ENCODE data around the gene NHERF1. TPM values are rescaled to one million over a fixed set of nuclear protein-coding genes. Genes with fewer than 3 reads are reported as not detected.
A peak's percentile ranks its signal among the peaks of the same experiment; 100 is the strongest.

The NHERF1 gene
- total and polyA plus RNA-seq, 2 of the 13 experiments (the other 11 are each of a cell fraction or from before 2014, with no cell fraction given): 169 to 269 TPM

- TF ChIP-seq PHF8 (CRISPR knock-in tag; IDR thresholded peaks at IDR 0.05) (peak; percentile 2; the same call in 1 of the 2 replicates), POLR2AphosphoS5 (IDR thresholded peaks at IDR 0.05; ENCODE audit: low read depth, low read length) (no peak), CBFB (CRISPR knock-in tag; IDR thresholded peaks at IDR 0.05) (0 out of 2 replicates have a peak, but pooled peaks have one; percentile 6), ZNF546 (CRISPR knock-in tag; conservative IDR thresholded peaks at IDR 0.05) (peak; percentile 73; the same call in 1 of the 2 replicates), CCDC6 (CRISPR knock-in tag; IDR thresholded peaks at IDR 0.05) (no peak), ZNF234 (CRISPR knock-in tag; conservative IDR thresholded peaks at IDR 0.05) (0 out of 2 replicates have a peak, but pooled peaks have one; percentile 38), ZNF776 (CRISPR knock-in tag; IDR thresholded peaks at IDR 0.05) (no peak; the same call in 1 of the 2 replicates), PCBP1 (IDR thresholded peaks at IDR 0.05; ENCODE audit: borderline replicate concordance, low read depth, low read length) (no peak), ZNF883 (CRISPR knock-in tag; IDR thresholded peaks at IDR 0.05; ENCODE audit: not compliant biosample characterization) (peak; percentile 5), IRX3 (CRISPR knock-in tag; IDR thresholded peaks at IDR 0.05; ENCODE audit: borderline replicate concordance, low read depth) (0 out of 2 replicates have a peak, but pooled peaks have one; percentile 4), ZNF607 (CRISPR knock-in tag; IDR thresholded peaks at IDR 0.05; ENCODE audit: borderline replicate concordance) (0 out of 2 replicates have a peak, but pooled peaks have one; percentile 43), ZNF33A (CRISPR knock-in tag; IDR thresholded peaks at IDR 0.05; ENCODE audit: borderline replicate concordance) (no peak), ELF4 (CRISPR knock-in tag; IDR thresholded peaks at IDR 0.05; ENCODE audit: borderline replicate concordance) (0 out of 2 replicates have a peak, but pooled peaks have one; percentile 22), SMAD9 (CRISPR knock-in tag; IDR thresholded peaks at IDR 0.05) (no peak)
- TF ChIP-seq, protein P1, sequence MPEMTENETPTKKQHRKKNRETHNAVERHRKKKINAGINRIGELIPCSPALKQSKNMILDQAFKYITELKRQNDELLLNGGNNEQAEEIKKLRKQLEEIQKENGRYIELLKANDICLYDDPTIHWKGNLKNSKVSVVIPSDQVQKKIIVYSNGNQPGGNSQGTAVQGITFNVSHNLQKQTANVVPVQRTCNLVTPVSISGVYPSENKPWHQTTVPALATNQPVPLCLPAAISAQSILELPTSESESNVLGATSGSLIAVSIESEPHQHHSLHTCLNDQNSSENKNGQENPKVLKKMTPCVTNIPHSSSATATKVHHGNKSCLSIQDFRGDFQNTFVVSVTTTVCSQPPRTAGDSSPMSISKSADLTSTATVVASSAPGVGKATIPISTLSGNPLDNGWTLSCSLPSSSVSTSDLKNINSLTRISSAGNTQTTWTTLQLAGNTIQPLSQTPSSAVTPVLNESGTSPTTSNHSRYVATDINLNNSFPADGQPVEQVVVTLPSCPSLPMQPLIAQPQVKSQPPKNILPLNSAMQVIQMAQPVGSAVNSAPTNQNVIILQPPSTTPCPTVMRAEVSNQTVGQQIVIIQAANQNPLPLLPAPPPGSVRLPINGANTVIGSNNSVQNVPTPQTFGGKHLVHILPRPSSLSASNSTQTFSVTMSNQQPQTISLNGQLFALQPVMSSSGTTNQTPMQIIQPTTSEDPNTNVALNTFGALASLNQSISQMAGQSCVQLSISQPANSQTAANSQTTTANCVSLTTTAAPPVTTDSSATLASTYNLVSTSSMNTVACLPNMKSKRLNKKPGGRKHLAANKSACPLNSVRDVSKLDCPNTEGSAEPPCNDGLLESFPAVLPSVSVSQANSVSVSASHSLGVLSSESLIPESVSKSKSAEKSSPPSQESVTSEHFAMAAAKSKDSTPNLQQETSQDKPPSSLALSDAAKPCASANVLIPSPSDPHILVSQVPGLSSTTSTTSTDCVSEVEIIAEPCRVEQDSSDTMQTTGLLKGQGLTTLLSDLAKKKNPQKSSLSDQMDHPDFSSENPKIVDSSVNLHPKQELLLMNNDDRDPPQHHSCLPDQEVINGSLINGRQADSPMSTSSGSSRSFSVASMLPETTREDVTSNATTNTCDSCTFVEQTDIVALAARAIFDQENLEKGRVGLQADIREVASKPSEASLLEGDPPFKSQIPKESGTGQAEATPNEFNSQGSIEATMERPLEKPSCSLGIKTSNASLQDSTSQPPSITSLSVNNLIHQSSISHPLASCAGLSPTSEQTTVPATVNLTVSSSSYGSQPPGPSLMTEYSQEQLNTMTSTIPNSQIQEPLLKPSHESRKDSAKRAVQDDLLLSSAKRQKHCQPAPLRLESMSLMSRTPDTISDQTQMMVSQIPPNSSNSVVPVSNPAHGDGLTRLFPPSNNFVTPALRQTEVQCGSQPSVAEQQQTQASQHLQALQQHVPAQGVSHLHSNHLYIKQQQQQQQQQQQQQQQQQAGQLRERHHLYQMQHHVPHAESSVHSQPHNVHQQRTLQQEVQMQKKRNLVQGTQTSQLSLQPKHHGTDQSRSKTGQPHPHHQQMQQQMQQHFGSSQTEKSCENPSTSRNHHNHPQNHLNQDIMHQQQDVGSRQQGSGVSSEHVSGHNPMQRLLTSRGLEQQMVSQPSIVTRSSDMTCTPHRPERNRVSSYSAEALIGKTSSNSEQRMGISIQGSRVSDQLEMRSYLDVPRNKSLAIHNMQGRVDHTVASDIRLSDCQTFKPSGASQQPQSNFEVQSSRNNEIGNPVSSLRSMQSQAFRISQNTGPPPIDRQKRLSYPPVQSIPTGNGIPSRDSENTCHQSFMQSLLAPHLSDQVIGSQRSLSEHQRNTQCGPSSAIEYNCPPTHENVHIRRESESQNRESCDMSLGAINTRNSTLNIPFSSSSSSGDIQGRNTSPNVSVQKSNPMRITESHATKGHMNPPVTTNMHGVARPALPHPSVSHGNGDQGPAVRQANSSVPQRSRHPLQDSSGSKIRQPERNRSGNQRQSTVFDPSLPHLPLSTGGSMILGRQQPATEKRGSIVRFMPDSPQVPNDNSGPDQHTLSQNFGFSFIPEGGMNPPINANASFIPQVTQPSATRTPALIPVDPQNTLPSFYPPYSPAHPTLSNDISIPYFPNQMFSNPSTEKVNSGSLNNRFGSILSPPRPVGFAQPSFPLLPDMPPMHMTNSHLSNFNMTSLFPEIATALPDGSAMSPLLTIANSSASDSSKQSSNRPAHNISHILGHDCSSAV (CRISPR knock-in tag; IDR thresholded peaks at IDR 0.05; ENCODE audit: borderline replicate concordance): 0 out of 2 replicates have a peak, but pooled peaks have one; percentile 25
- TF ChIP-seq, protein P2, sequence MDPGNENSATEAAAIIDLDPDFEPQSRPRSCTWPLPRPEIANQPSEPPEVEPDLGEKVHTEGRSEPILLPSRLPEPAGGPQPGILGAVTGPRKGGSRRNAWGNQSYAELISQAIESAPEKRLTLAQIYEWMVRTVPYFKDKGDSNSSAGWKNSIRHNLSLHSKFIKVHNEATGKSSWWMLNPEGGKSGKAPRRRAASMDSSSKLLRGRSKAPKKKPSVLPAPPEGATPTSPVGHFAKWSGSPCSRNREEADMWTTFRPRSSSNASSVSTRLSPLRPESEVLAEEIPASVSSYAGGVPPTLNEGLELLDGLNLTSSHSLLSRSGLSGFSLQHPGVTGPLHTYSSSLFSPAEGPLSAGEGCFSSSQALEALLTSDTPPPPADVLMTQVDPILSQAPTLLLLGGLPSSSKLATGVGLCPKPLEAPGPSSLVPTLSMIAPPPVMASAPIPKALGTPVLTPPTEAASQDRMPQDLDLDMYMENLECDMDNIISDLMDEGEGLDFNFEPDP (CRISPR knock-in tag; conservative IDR thresholded peaks at IDR 0.05): 0 out of 2 replicates have a peak, but pooled peaks have one; percentile 14
- TF ChIP-seq, protein P3, sequence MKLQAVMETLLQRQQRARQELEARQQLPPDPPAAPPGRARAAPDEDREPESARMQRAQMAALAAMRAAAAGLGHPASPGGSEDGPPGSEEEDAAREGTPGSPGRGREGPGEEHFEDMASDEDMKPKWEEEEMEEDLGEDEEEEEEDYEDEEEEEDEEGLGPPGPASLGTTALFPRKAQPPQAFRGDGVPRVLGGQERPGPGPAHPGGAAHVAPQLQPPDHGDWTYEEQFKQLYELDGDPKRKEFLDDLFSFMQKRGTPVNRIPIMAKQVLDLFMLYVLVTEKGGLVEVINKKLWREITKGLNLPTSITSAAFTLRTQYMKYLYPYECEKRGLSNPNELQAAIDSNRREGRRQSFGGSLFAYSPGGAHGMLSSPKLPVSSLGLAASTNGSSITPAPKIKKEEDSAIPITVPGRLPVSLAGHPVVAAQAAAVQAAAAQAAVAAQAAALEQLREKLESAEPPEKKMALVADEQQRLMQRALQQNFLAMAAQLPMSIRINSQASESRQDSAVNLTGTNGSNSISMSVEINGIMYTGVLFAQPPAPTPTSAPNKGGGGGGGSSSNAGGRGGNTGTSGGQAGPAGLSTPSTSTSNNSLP (IDR thresholded peaks at IDR 0.05; ENCODE audit: low read depth, low read length): no peak
These were observed 1.6 kb downstream of the NHERF1 start (continued) for GRCh38 chr17:74750039-74750326.
